HTERT RPE-1 (cell line): ENCODE measurements around the gene RASGEF1C.

Experiments used
- in situ Hi-C: fragments of 300-500 bp; cut with MboI; formaldehyde crosslinking; loops from 4 replicates; pipeline ENCODE4 v1.14.3; 2020; ENCODE audit warnings: low sequenced_read_pairs

The RASGEF1C gene

GRCh38 chr5:180068519-180069090 is 140.4 kb downstream of the RASGEF1C start:
- in situ Hi-C loops = no loop called here

- in situ Hi-C loops = no loop called here
These were observed 141.0 kb downstream of the RASGEF1C start for GRCh38 chr5:180067986-180068385.

DNA sequence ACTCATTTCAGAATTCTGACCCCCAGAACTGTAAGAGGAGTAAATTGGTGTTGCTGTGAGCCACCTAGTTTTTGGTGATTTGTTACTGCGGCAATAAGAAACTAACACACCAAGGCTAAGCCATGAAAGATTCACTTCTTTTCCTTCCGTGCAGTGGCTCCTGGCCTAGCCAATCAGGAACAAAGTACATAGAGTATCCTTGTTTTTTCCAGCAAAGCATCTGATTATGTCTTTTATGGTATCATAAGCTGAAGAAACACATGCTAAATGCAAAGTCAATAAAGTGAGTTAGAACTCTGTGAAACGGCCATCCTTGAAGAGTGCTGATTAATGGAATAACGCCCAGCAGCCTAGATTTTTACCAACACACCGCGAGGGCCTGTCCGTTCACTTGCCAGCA is 148.8 kb downstream of the RASGEF1C start:
- in situ Hi-C loops = no loop called here

DNA sequence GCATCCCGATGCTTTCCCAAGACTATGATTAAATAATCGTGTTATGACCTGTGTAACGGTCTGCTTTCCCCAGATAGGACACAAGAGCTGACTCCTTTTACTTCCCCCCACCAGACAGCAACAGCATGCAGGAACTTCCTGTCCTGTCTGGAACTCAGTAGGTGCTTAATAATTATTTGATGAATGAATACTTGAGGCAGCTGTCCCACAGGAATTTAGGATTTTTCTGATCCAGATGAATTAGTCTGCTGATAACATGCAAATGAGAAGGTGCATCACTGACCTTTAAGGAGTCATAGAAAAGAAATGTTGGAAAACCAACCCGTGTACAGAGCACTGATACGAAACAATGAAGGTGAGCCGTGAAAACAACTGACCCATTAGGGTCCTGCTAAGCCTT is 149.7 kb downstream of the RASGEF1C start:
- in situ Hi-C loops = no loop called here

DNA sequence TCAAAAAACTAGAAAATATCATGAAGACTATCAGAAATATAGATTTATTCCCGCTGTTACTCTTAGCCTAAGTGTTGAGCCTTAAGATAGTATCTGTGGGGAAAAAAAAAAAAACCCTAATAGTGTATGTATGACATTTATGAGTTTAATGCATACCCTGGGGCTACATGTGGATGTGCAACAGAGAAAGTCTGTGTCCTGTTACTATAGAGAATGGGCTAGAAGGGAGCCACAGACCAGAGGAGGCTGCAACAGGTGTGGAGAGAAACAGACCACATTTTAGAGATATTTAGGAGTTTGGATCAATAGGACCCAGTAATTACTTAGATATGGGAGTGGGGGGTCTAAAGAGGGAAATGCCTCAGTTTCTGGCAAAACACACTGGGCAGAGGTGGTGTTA is 152.9 kb downstream of the RASGEF1C start:
- in situ Hi-C loops = no loop called here

- in situ Hi-C loops = no loop called here
These were observed 154.8 kb downstream of the RASGEF1C start for GRCh38 chr5:180054226-180054625.

DNA sequence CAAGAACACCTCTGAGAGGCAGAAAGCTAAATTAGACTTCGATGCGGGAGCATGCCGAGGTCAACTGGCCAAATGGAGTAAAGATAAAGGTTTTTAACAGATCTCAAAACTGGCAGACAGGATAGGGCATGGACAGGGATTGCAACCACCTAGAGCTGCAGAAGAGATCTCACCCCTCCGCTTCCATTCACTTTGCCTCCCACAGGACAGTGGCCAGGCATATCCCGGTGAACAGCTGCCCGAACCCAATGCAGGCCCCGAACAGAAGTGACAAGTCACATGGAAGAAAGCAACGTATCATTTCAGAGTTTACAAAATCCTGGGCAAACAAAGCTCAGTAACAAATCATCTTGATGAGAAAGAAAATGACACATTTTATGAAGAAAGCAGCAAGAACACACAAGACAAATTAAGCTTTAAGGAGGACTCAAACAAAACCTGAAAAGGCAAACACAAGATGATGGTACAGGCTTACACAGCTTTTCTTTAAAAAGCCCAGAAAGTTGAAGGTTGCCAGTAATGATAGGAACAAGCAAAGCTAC is 155.9 kb downstream of the RASGEF1C start:
- in situ Hi-C loops = no loop called here

GRCh38 chr5:180052211-180052818 is 156.7 kb downstream of the RASGEF1C start:
- in situ Hi-C loops = no loop called here
